ENCODE results near the gene CLIP1.

DNA sequence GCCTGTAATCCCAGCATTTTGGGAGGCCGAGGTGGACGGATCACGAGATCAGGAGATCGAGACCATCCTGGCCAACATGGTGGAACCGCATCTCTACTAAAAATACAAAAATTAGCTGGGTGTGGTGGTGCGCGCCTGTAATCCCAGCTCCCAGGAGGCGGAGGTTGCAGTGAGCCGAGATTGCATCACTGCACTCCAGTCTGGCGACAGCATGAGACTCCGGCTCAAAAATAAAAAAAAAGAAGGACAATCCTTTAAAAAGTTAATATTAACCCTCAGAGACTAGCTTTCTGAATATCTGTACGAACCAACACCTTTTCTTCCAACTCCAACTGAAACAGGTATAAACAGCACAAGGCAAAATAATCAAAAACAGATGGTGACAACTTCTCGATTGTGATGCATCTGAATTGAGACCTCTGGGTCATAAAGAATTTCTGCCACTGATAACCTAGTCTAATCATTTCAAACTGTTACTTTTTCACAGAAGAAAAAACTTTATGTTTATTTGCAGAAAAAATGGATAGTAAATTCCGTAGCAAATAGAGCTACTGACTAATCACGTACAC is 27.8 kb downstream of the CLIP1 start:
- TF ChIP-seq POLR2A (IDR thresholded peaks at IDR 0.05) = no peak
- TF ChIP-seq CTCF (IDR thresholded peaks at IDR 0.05) = no peak
- no peak for TF ChIP-seq EP300 (IDR thresholded peaks at IDR 0.05)

Measured in ovary (tissue), 3 donors.